Trophoblast cell (in vitro differentiated cells and primary cell): Measurements from ENCODE around the gene STARD13.

Experiments
- DNase-seq, 2 donors: peaks; one replicate each; pipeline ENCODE4 v3.0.0-alpha.2; 2016
- H2AFZ ChIP-seq: 2 replicates; pipeline ENCODE4 v1.6.1; 2013; ENCODE audit warnings: low read length, moderate library complexity, mild to moderate bottlenecking; ENCODE audit not compliant: insufficient read depth, poor library complexity
- H2AK5ac ChIP-seq: 2 replicates; pipeline ENCODE4 v1.6.1; 2013; ENCODE audit warnings: mild to moderate bottlenecking, low read length
- H2BK120ac ChIP-seq: 2 replicates; pipeline ENCODE4 v1.6.1; 2013; ENCODE audit warnings: low read length, mild to moderate bottlenecking, moderate library complexity; ENCODE audit not compliant: insufficient read depth, poor library complexity
- H2BK12ac ChIP-seq: 2 replicates; pipeline ENCODE4 v1.6.1; 2013; ENCODE audit warnings: mild to moderate bottlenecking, low read length, moderate library complexity
- H2BK5ac ChIP-seq: 2 replicates; pipeline ENCODE4 v1.6.1; 2013; ENCODE audit warnings: low read length, low read depth, moderate library complexity, mild to moderate bottlenecking; ENCODE audit not compliant: poor library complexity
- H3K14ac ChIP-seq: 2 replicates; pipeline ENCODE4 v1.6.1; 2013; ENCODE audit warnings: mild to moderate bottlenecking, low read length
- H3K18ac ChIP-seq: 2 replicates; pipeline ENCODE4 v1.6.1; 2013; ENCODE audit warnings: mild to moderate bottlenecking, low read length
- H3K23ac ChIP-seq: 2 replicates; pipeline ENCODE4 v1.6.1; 2013; ENCODE audit warnings: low read length
- H3K27ac ChIP-seq: 2 replicates; pipeline ENCODE4 v1.5.1; 2013; ENCODE audit warnings: low read depth, mild to moderate bottlenecking, inconsistent platforms, low read length, moderate library complexity
- H3K27me3 ChIP-seq: 2 replicates; pipeline ENCODE4 v1.6.1; 2013; ENCODE audit warnings: inconsistent platforms, mild to moderate bottlenecking, low read length, moderate library complexity; ENCODE audit not compliant: insufficient read depth
- H3K36me3 ChIP-seq, 2 experiments: 1 replicate in 1 of 2; 2 replicates in 1 of 2; pipeline ENCODE4 v1.6.1; 2013; ENCODE audit warnings: low read length in 2 of 2, mild to moderate bottlenecking in 2 of 2, moderate library complexity in 1 of 2; ENCODE audit not compliant: insufficient read depth in 2 of 2, control insufficient read depth in 1 of 2
- H3K4ac ChIP-seq: 2 replicates; pipeline ENCODE4 v1.6.1; 2013; ENCODE audit warnings: low read depth, mild to moderate bottlenecking, low read length, moderate library complexity
- H3K4me1 ChIP-seq, 2 experiments: 1 replicate in 1 of 2; 2 replicates in 1 of 2; pipeline ENCODE4 v1.6.1; 2013; ENCODE audit warnings: low read length in 2 of 2, mild to moderate bottlenecking in 2 of 2, moderate library complexity in 1 of 2; ENCODE audit not compliant: insufficient read depth in 2 of 2, control insufficient read depth in 1 of 2
- H3K4me2 ChIP-seq: 2 replicates; pipeline ENCODE4 v1.6.1; 2013; ENCODE audit warnings: inconsistent platforms, mild to moderate bottlenecking, low read length, moderate library complexity
- H3K4me3 ChIP-seq: 2 replicates; pipeline ENCODE4 v1.5.1; 2013; ENCODE audit warnings: mild to moderate bottlenecking, low read depth, low read length, inconsistent platforms
- H3K79me1 ChIP-seq: one replicate; pipeline ENCODE4 v1.6.1; 2013; ENCODE audit warnings: low read length
- H3K79me2 ChIP-seq: 2 replicates; pipeline ENCODE4 v1.6.1; 2013; ENCODE audit warnings: low read length, mild to moderate bottlenecking; ENCODE audit not compliant: control insufficient read depth, insufficient read depth, poor library complexity
- H3K9ac ChIP-seq: 2 replicates; pipeline ENCODE4 v1.6.1; 2013; ENCODE audit warnings: mild to moderate bottlenecking, low read length
- H3K9me3 ChIP-seq: 2 replicates; pipeline ENCODE4 v1.6.1; 2013; ENCODE audit warnings: low read depth, mild to moderate bottlenecking, control low read depth, inconsistent platforms, low read length; ENCODE audit not compliant: insufficient read depth
- H4K12ac ChIP-seq: 2 replicates; pipeline ENCODE4 v1.6.1; 2013; ENCODE audit warnings: low read depth, mild to moderate bottlenecking, low read length, moderate library complexity
- H4K8ac ChIP-seq: 2 replicates; pipeline ENCODE4 v1.6.1; 2013; ENCODE audit warnings: low read depth, mild to moderate bottlenecking, low read length, moderate library complexity
- H4K91ac ChIP-seq: one replicate; pipeline ENCODE4 v1.6.1; 2013; ENCODE audit warnings: low read depth, mild to moderate bottlenecking, low read length, moderate library complexity
- WGBS: extraction: QIAGEN DNeasy Blood & Tissue Kit; methylation state at CpG from one replicate; pipeline ENCODE4 v1.1.7; 2013; ENCODE audit warnings: missing lambda C conversion rate; ENCODE audit not compliant: insufficient read length, insufficient coverage; ENCODE audit errors: extremely low coverage; 5-methylcytosine and 5-hydroxymethylcytosine counted together

Gene STARD13

GRCh38 chr13:33106656-33107360, 178.7 kb downstream of the STARD13 start:
- no peak for DNase-seq
- no peak overlapping the region for H4K91ac ChIP-seq
- H4K8ac ChIP-seq, result no peak overlapping the region
- no peaks in the 10 kb centered on the region for H3K79me1 ChIP-seq
- H2BK5ac ChIP-seq, result no peak overlapping the region
- no peak overlapping the region for H3K23ac ChIP-seq
- H3K18ac ChIP-seq, result no peak overlapping the region
- no peak overlapping the region for H4K12ac ChIP-seq
- H3K27me3 ChIP-seq, result no peaks in the 10 kb centered on the region
- no peak overlapping the region for H3K14ac ChIP-seq
- no peaks in the 10 kb centered on the region for H3K4me1 ChIP-seq
- no peak overlapping the region for H2BK12ac ChIP-seq
- H3K4ac ChIP-seq, result no peak overlapping the region
- H3K4me2 ChIP-seq, result no peak overlapping the region
- H3K9ac ChIP-seq, result no peak overlapping the region
- peaks cover 11 to 23% of the 10 kb centered on the region in 2 experiments for H3K36me3 ChIP-seq
- no peak overlapping the region for H3K27ac ChIP-seq
- WGBS, result no CpG with 5 or more reads among the region's 7 CpGs
- H3K9me3 ChIP-seq, result no peaks in the 10 kb centered on the region
- no peaks in the 10 kb centered on the region for H3K79me2 ChIP-seq
- no peak overlapping the region for H2AFZ ChIP-seq
- H2BK120ac ChIP-seq, result no peak overlapping the region
- H3K4me3 ChIP-seq, result no peak overlapping the region
- H2AK5ac ChIP-seq, result no peak overlapping the region

- no CpG with 5 or more reads among the region's 9 CpGs for WGBS
- H3K9me3 ChIP-seq, result no peaks in the 10 kb centered on the region
Measured at GRCh38 chr13:33105387-33106005, 180.1 kb downstream of the STARD13 start.

GRCh38 chr13:33103457-33103856, 182.1 kb downstream of the STARD13 start:
- WGBS, result no CpG with 5 or more reads among the region's 4 CpGs
- Histone ChIP-seq H2BK12ac (no peak overlapping the region), H3K18ac (no peak overlapping the region), H3K27me3 (no peaks in the 10 kb centered on the region), H4K12ac (no peak overlapping the region), H3K27ac (no peak overlapping the region), H3K79me2 (no peaks in the 10 kb centered on the region), H3K9ac (no peak overlapping the region), H2BK5ac (no peak overlapping the region), H3K14ac (no peak overlapping the region), H3K4ac (no peak overlapping the region), H3K23ac (no peak overlapping the region), H3K4me1 (no peaks in the 10 kb centered on the region), H2BK120ac (no peak overlapping the region), H4K8ac (no peak overlapping the region), H2AK5ac (no peak overlapping the region), H3K4me3 (no peak overlapping the region), H2AFZ (no peak overlapping the region), H3K79me1 (no peaks in the 10 kb centered on the region), H3K4me2 (no peak overlapping the region), H3K36me3 (peaks cover 4 to 10% of the 10 kb centered on the region in 2 experiments), H4K91ac (no peak overlapping the region), H3K9me3 (no peaks in the 10 kb centered on the region)
- DNase-seq, result no peak

More at GRCh38 chr13:33105387-33106005, 180.1 kb downstream of the STARD13 start:
- Histone ChIP-seq H3K14ac (no peak overlapping the region), H4K8ac (no peak overlapping the region), H4K91ac (no peak overlapping the region), H3K18ac (no peak overlapping the region), H2BK12ac (no peak overlapping the region), H2AFZ (no peak overlapping the region), H3K4me1 (no peaks in the 10 kb centered on the region), H3K79me2 (no peaks in the 10 kb centered on the region), H3K36me3 (peaks cover 8 to 20% of the 10 kb centered on the region in 2 experiments), H3K4me3 (no peak overlapping the region), H2AK5ac (no peak overlapping the region), H3K4me2 (no peak overlapping the region), H2BK5ac (no peak overlapping the region), H2BK120ac (no peak overlapping the region), H3K27me3 (no peaks in the 10 kb centered on the region), H3K9ac (no peak overlapping the region), H4K12ac (no peak overlapping the region), H3K23ac (no peak overlapping the region), H3K27ac (no peak overlapping the region), H3K4ac (no peak overlapping the region), H3K79me1 (no peaks in the 10 kb centered on the region)
- peak in 1 of 2 donors; percentile 21 for DNase-seq

- no peak overlapping the region for H2AK5ac ChIP-seq
Measured at GRCh38 chr13:33101835-33102234, 183.7 kb downstream of the STARD13 start.

More at GRCh38 chr13:33101835-33102234, 183.7 kb downstream of the STARD13 start:
- H3K4ac ChIP-seq, result no peak overlapping the region
- H2BK5ac ChIP-seq, result no peak overlapping the region
- H3K79me2 ChIP-seq, result no peaks in the 10 kb centered on the region
- no peak overlapping the region for H4K8ac ChIP-seq
- WGBS, result no CpG with 5 or more reads among the region's 2 CpGs
- no peak overlapping the region for H2AFZ ChIP-seq
- H3K27me3 ChIP-seq, result no peaks in the 10 kb centered on the region
- H3K36me3 ChIP-seq, result peaks cover 4 to 9% of the 10 kb centered on the region in 2 experiments
- H3K4me2 ChIP-seq, result no peak overlapping the region
- no peak overlapping the region for H3K4me3 ChIP-seq
- H3K14ac ChIP-seq, result no peak overlapping the region
- no peak overlapping the region for H3K27ac ChIP-seq
- no peak overlapping the region for H3K9ac ChIP-seq
- H3K9me3 ChIP-seq, result no peaks in the 10 kb centered on the region
- no peak overlapping the region for H2BK12ac ChIP-seq
- no peaks in the 10 kb centered on the region for H3K4me1 ChIP-seq
- H4K91ac ChIP-seq, result no peak overlapping the region
- H4K12ac ChIP-seq, result no peak overlapping the region
- peak in 1 of 2 donors; percentile 15 for DNase-seq
- H3K79me1 ChIP-seq, result no peaks in the 10 kb centered on the region
- H2BK120ac ChIP-seq, result no peak overlapping the region
- no peak overlapping the region for H3K23ac ChIP-seq
- no peak overlapping the region for H3K18ac ChIP-seq
